Neural progenitor cell (in vitro differentiated cells): ENCODE data around the gene OLR1. TPM values are rescaled to one million over a fixed set of nuclear protein-coding genes. Genes with fewer than 3 reads are reported as not detected.

Experiments used
- DNase-seq: peaks from one replicate; pipeline ENCODE4 v3.0.0-alpha.2; 2016; ENCODE audit warnings: low spot score
- H2AFZ ChIP-seq: fragments of 200-600 bp; sonication (generic); replicated peaks from 2 replicates; pipeline ENCODE4 v1.6.1; 2016; ENCODE audit warnings: antibody characterized with exemption
- H3F3A ChIP-seq: fragments of 200-600 bp; sonication (generic); 2 replicates; pipeline ENCODE4 v1.6.1; 2016; ENCODE audit warnings: antibody characterized with exemption, low read depth
- H3K27ac ChIP-seq: fragments of 200-600 bp; sonication (generic); 2 replicates; pipeline ENCODE4 v1.5.1; 2016; ENCODE audit warnings: mild to moderate bottlenecking
- H3K27me3 ChIP-seq: fragments of 200-600 bp; sonication (generic); 2 replicates; pipeline ENCODE4 v1.6.1; 2016; ENCODE audit warnings: mild to moderate bottlenecking, moderate library complexity
- H3K36me3 ChIP-seq: fragments of 200-600 bp; sonication (generic); 2 replicates; pipeline ENCODE4 v1.5.1; 2016
- H3K4me1 ChIP-seq: fragments of 200-600 bp; sonication (generic); 2 replicates; pipeline ENCODE4 v1.6.1; 2016; ENCODE audit warnings: mixed run types
- H3K4me2 ChIP-seq: fragments of 200-600 bp; sonication (generic); 2 replicates; pipeline ENCODE4 v1.6.1; 2016
- H3K4me3 ChIP-seq: fragments of 200-600 bp; sonication (generic); 2 replicates; pipeline ENCODE4 v1.5.1; 2016
- H3K79me2 ChIP-seq: fragments of 200-600 bp; sonication (generic); 2 replicates; pipeline ENCODE4 v1.6.1; 2016; ENCODE audit warnings: low read depth
- H3K9ac ChIP-seq: fragments of 200-600 bp; sonication (generic); 2 replicates; pipeline ENCODE4 v1.6.1; 2016
- H3K9me3 ChIP-seq: fragments of 200-600 bp; sonication (generic); 2 replicates; pipeline ENCODE4 v1.5.1; 2016; ENCODE audit warnings: low read depth
- H4K20me1 ChIP-seq: fragments of 200-600 bp; sonication (generic); 2 replicates; pipeline ENCODE4 v1.6.1; 2016; ENCODE audit warnings: low read depth
- H3K27ac Mint-ChIP-seq: 3 replicates; pipeline ENCODE4 v1.8.0; 2021; ENCODE audit warnings: mixed read lengths
- H3K27me3 Mint-ChIP-seq: 2 replicates; pipeline ENCODE4 v1.8.0; 2022; ENCODE audit warnings: low read depth, mild to moderate bottlenecking, inconsistent platforms, moderate library complexity, mixed read lengths; ENCODE audit not compliant: insufficient read depth
- H3K36me3 Mint-ChIP-seq: 3 replicates; pipeline ENCODE4 v1.8.0; 2021; ENCODE audit warnings: mixed read lengths
- H3K4me1 Mint-ChIP-seq: 3 replicates; pipeline ENCODE4 v1.8.0; 2021; ENCODE audit warnings: mixed read lengths
- H3K4me3 Mint-ChIP-seq: 3 replicates; pipeline ENCODE4 v1.8.0; 2021; ENCODE audit warnings: mild to moderate bottlenecking, moderate library complexity, mixed read lengths
- H3K9me3 Mint-ChIP-seq: 3 replicates; pipeline ENCODE4 v1.8.0; 2020; ENCODE audit warnings: mixed read lengths
- CTCF ChIP-seq: fragments of 200-600 bp; sonication (generic); IDR thresholded peaks from 2 replicates; pipeline ENCODE4 v1.5.1; 2017; ENCODE audit warnings: antibody characterized with exemption, mild to moderate bottlenecking
- EZH2 ChIP-seq: fragments of 200-600 bp; sonication (generic); IDR thresholded peaks from 2 replicates; pipeline ENCODE4 v1.6.1; 2017; ENCODE audit warnings: antibody characterized with exemption, mild to moderate bottlenecking, moderate library complexity
- EZH2phosphoT487 ChIP-seq: fragments of 200-600 bp; sonication (generic); IDR thresholded peaks from 2 replicates; pipeline ENCODE4 v1.6.1; 2017; ENCODE audit warnings: antibody characterized with exemption
- total RNA-seq: library from RNA; depleted of rRNA; stranded (reverse); fragments of >200 nt; gene quantifications from 2 replicates; pipeline ENCODE4 v1.2.3, GENCODE V29; 2015; ENCODE audit warnings: low replicate concordance

The OLR1 gene
- total RNA-seq, 1 donor from 2014 or later: not detected

- H3K27ac Mint-ChIP-seq: no peak overlapping the region
- no peak overlapping the region for H3K4me3 Mint-ChIP-seq
- H3F3A ChIP-seq: no peaks in the 10 kb centered on the region
Measured at GRCh38 chr12:10122689-10123088, 49.2 kb downstream of the OLR1 start.

GRCh38 chr12:10121278-10121677, 50.7 kb downstream of the OLR1 start:
- H2AFZ ChIP-seq: peak overlapping the region; percentile 3
- H3K79me2 ChIP-seq: no peaks in the 10 kb centered on the region
- H3K36me3 ChIP-seq: no peaks in the 10 kb centered on the region
- no peaks in the 10 kb centered on the region for H3K27me3 ChIP-seq
- no peak for DNase-seq
- H3K9me3 ChIP-seq: no peaks in the 10 kb centered on the region
- no peaks in the 10 kb centered on the region for H3K4me1 ChIP-seq
- H3F3A ChIP-seq: no peaks in the 10 kb centered on the region
- no peak overlapping the region for H3K27ac ChIP-seq
- H3K4me3 ChIP-seq: no peak overlapping the region
- no peak overlapping the region for H3K4me2 ChIP-seq
- H4K20me1 ChIP-seq: no peaks in the 10 kb centered on the region
- no peak for TF ChIP-seq EZH2
- TF ChIP-seq EZH2phosphoT487: no peak
- TF ChIP-seq CTCF: no peak
- Mint-ChIP-seq H3K27ac (no peak overlapping the region), H3K4me3 (no peak overlapping the region), H3K4me1 (peaks cover 6% of the 10 kb centered on the region), H3K27me3 (no peaks in the 10 kb centered on the region), H3K9me3 (no peaks in the 10 kb centered on the region), H3K36me3 (no peaks in the 10 kb centered on the region)
- no peak overlapping the region for H3K9ac ChIP-seq

More at GRCh38 chr12:10122689-10123088, 49.2 kb downstream of the OLR1 start:
- H3K36me3 Mint-ChIP-seq: no peaks in the 10 kb centered on the region
- no peaks in the 10 kb centered on the region for H3K27me3 Mint-ChIP-seq
- TF ChIP-seq CTCF: no peak
- no peak for TF ChIP-seq EZH2
- TF ChIP-seq EZH2phosphoT487: no peak
- DNase-seq: no peak
- Histone ChIP-seq H4K20me1 (no peaks in the 10 kb centered on the region), H3K27me3 (no peaks in the 10 kb centered on the region), H3K27ac (no peak overlapping the region), H3K79me2 (no peaks in the 10 kb centered on the region), H3K9ac (no peak overlapping the region), H3K36me3 (no peaks in the 10 kb centered on the region), H2AFZ (no peak overlapping the region), H3K4me3 (no peak overlapping the region), H3K4me2 (no peak overlapping the region), H3K4me1 (no peaks in the 10 kb centered on the region), H3K9me3 (no peaks in the 10 kb centered on the region)
- peaks cover 6% of the 10 kb centered on the region for H3K4me1 Mint-ChIP-seq
- H3K9me3 Mint-ChIP-seq: no peaks in the 10 kb centered on the region

- no peaks in the 10 kb centered on the region for H3K27me3 Mint-ChIP-seq
- H3K36me3 Mint-ChIP-seq: no peaks in the 10 kb centered on the region
Measured at GRCh38 chr12:10119066-10119465, 52.9 kb downstream of the OLR1 start.

More at GRCh38 chr12:10119066-10119465, 52.9 kb downstream of the OLR1 start:
- Mint-ChIP-seq H3K4me3 (no peak overlapping the region), H3K9me3 (no peaks in the 10 kb centered on the region), H3K27ac (no peak overlapping the region), H3K4me1 (no peaks in the 10 kb centered on the region)
- Histone ChIP-seq H3K4me2 (no peak overlapping the region), H2AFZ (no peak overlapping the region), H4K20me1 (no peaks in the 10 kb centered on the region), H3K4me1 (no peaks in the 10 kb centered on the region), H3K27ac (no peak overlapping the region), H3K9ac (no peak overlapping the region), H3K9me3 (no peaks in the 10 kb centered on the region), H3K4me3 (no peak overlapping the region), H3K79me2 (no peaks in the 10 kb centered on the region), H3F3A (no peaks in the 10 kb centered on the region), H3K27me3 (no peaks in the 10 kb centered on the region), H3K36me3 (no peaks in the 10 kb centered on the region)
- DNase-seq: no peak
- no peak for TF ChIP-seq CTCF
- TF ChIP-seq EZH2phosphoT487: no peak
- TF ChIP-seq EZH2: no peak
